ENCODE results near the gene SUMO1.
A peak's percentile ranks its signal among the peaks of the same experiment; 100 is the strongest.

The SUMO1 gene

GRCh38 chr2:202221873-202222272 is 16.5 kb downstream of the SUMO1 start:
- TF ChIP-seq, protein P1, sequence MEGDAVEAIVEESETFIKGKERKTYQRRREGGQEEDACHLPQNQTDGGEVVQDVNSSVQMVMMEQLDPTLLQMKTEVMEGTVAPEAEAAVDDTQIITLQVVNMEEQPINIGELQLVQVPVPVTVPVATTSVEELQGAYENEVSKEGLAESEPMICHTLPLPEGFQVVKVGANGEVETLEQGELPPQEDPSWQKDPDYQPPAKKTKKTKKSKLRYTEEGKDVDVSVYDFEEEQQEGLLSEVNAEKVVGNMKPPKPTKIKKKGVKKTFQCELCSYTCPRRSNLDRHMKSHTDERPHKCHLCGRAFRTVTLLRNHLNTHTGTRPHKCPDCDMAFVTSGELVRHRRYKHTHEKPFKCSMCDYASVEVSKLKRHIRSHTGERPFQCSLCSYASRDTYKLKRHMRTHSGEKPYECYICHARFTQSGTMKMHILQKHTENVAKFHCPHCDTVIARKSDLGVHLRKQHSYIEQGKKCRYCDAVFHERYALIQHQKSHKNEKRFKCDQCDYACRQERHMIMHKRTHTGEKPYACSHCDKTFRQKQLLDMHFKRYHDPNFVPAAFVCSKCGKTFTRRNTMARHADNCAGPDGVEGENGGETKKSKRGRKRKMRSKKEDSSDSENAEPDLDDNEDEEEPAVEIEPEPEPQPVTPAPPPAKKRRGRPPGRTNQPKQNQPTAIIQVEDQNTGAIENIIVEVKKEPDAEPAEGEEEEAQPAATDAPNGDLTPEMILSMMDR (IDR thresholded peaks at IDR 0.05; ENCODE audit: insufficient read depth, low read depth, low read length, missing control alignments) = no peak
- H3K4me3 ChIP-seq (ENCODE audit: low read depth, low read length) = no peak overlapping the region
- DNase-seq (ENCODE audit: low read depth) = no peak

- TF ChIP-seq, protein P1 (IDR thresholded peaks at IDR 0.05; ENCODE audit: insufficient read depth, low read depth, low read length, missing control alignments) = no peak
- no peak overlapping the region for H3K4me3 ChIP-seq (ENCODE audit: low read depth, low read length)
- no peak for DNase-seq (ENCODE audit: low read depth)
Measured at GRCh38 chr2:202215179-202215578, 23.2 kb downstream of the SUMO1 start.

GRCh38 chr2:202208526-202208925 is 29.9 kb downstream of the SUMO1 start:
- TF ChIP-seq, protein P1 (IDR thresholded peaks at IDR 0.05; ENCODE audit: insufficient read depth, low read depth, low read length, missing control alignments) = no peak
- no peak for DNase-seq (ENCODE audit: low read depth)
- H3K4me3 ChIP-seq (ENCODE audit: low read depth, low read length) = no peak overlapping the region

GRCh38 chr2:202204855-202205254 is 33.5 kb downstream of the SUMO1 start:
- no peak overlapping the region for H3K4me3 ChIP-seq (ENCODE audit: low read depth, low read length)
- TF ChIP-seq, protein P1 (IDR thresholded peaks at IDR 0.05; ENCODE audit: insufficient read depth, low read depth, low read length, missing control alignments) = no peak
- no peak for DNase-seq (ENCODE audit: low read depth)

- peak; percentile 3 for DNase-seq (ENCODE audit: low read depth)
- TF ChIP-seq, protein P1 (IDR thresholded peaks at IDR 0.05; ENCODE audit: insufficient read depth, low read depth, low read length, missing control alignments) = no peak
- H3K4me3 ChIP-seq (ENCODE audit: low read depth, low read length) = no peak overlapping the region
Measured at GRCh38 chr2:202203348-202203747, 35.0 kb downstream of the SUMO1 start.

GRCh38 chr2:202201220-202202160 is 36.9 kb downstream of the SUMO1 start:
- TF ChIP-seq, protein P1 (IDR thresholded peaks at IDR 0.05; ENCODE audit: insufficient read depth, low read depth, low read length, missing control alignments) = no peak
- DNase-seq (ENCODE audit: low read depth) = no peak
- H3K4me3 ChIP-seq (ENCODE audit: low read depth, low read length) = no peak overlapping the region

All from GM12865 (cell line).